Measurements from ENCODE around the gene AKAP1.

GRCh38 chr17:57133486-57133885 lies 48.4 kb downstream of the AKAP1 start:
- TF ChIP-seq POLR2AphosphoS5 (IDR thresholded peaks at IDR 0.05; ENCODE audit: low read depth, low read length): no peak
- TF ChIP-seq CTCF (IDR thresholded peaks at IDR 0.05): no peak
- TF ChIP-seq SIN3A (IDR thresholded peaks at IDR 0.05; ENCODE audit: borderline replicate concordance, low read depth, low read length): no peak
- TF ChIP-seq EZH2phosphoT487 (IDR thresholded peaks at IDR 0.05; ENCODE audit: borderline replicate concordance, low read depth): no peak
- TF ChIP-seq RAD21 (IDR thresholded peaks at IDR 0.05; ENCODE audit: low read length): no peak
- no peak for TF ChIP-seq GATA2 (CRISPR knock-in tag; IDR thresholded peaks at IDR 0.05)
- TF ChIP-seq FOXM1 (IDR thresholded peaks at IDR 0.05; ENCODE audit: low read depth): no peak
- TF ChIP-seq RCOR1 (IDR thresholded peaks at IDR 0.05; ENCODE audit: low read length): no peak
- TF ChIP-seq TAF1 (IDR thresholded peaks at IDR 0.05; ENCODE audit: borderline replicate concordance, low read depth, low read length): no peak
- TF ChIP-seq CHD2 (IDR thresholded peaks at IDR 0.05; ENCODE audit: low read length, partially characterized antibody): no peak

All from SK-N-SH (cell line).